HEK293 (cell line): ENCODE measurements around the gene MISP3.

ENCODE experiments used
- SP2 ChIP-seq: fragments of 450-650 bp; formaldehyde crosslinking; IDR thresholded peaks from 2 replicates; pipeline ENCODE4 v1.5.1; 2016; ENCODE audit warnings: missing biosample characterization, missing genetic modification characterization
- ZNF423 ChIP-seq: fragments of 450-650 bp; formaldehyde crosslinking; IDR thresholded peaks from 2 replicates; pipeline ENCODE4 v1.5.1; 2016; ENCODE audit warnings: missing biosample characterization, missing genetic modification characterization
- TF ChIP-seq, protein P1 (sequence below): fragments of 450-650 bp; formaldehyde crosslinking; IDR thresholded peaks from 2 replicates; pipeline ENCODE4; 2016; ENCODE audit warnings: missing biosample characterization, missing genetic modification characterization
- TF ChIP-seq, protein P2 (sequence below): fragments of 450-650 bp; formaldehyde crosslinking; IDR thresholded peaks from 2 replicates; pipeline ENCODE4 v1.5.1; 2016; ENCODE audit warnings: missing biosample characterization, missing genetic modification characterization

DNA sequence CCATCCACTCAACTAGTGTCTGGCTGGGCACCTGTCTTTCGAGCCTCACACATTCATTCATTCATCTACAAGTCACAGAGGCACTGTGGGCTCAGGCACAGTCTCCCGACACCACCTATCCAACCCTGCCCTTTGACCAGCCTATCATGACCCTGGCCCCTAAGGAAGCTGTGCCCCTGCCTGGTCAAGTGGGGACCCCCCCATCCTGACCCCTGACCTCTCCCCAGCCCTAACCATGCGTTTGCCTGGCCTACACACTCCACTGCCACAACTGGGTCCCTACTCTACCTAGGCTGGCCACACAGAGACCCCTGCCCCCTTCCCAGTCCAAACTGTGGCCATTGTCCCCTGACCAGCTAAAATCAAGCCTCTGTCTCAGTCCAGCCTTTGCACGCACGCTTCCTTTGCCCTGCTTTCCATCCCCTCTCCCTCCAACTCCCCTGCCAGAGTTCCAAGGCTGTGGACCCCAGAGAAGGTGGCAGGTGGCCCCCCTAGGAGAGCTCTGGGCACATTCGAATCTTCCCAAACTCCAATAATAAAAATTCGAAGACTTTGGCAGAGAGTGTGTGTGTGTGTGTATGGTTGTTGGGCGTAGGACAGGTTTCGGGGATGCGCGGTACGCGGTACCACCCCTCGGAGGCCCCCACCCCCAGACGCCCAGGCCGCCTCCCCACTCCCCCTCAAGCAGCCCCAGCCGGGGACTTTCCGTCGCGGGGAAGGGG is 41.4 kb upstream of the MISP3 start:
- TF ChIP-seq, protein P1, sequence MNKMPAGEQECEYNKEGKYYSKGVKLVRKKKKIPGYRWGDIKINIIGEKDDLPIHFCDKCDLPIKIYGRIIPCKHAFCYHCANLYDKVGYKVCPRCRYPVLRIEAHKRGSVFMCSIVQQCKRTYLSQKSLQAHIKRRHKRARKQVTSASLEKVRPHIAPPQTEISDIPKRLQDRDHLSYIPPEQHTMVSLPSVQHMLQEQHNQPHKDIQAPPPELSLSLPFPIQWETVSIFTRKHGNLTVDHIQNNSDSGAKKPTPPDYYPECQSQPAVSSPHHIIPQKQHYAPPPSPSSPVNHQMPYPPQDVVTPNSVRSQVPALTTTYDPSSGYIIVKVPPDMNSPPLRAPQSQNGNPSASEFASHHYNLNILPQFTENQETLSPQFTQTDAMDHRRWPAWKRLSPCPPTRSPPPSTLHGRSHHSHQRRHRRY (tag by site-specific recombination), result no peak
- TF ChIP-seq SP2 (tag by site-specific recombination) (no peak), ZNF423 (tag by site-specific recombination) (no peak)
- TF ChIP-seq, protein P2, sequence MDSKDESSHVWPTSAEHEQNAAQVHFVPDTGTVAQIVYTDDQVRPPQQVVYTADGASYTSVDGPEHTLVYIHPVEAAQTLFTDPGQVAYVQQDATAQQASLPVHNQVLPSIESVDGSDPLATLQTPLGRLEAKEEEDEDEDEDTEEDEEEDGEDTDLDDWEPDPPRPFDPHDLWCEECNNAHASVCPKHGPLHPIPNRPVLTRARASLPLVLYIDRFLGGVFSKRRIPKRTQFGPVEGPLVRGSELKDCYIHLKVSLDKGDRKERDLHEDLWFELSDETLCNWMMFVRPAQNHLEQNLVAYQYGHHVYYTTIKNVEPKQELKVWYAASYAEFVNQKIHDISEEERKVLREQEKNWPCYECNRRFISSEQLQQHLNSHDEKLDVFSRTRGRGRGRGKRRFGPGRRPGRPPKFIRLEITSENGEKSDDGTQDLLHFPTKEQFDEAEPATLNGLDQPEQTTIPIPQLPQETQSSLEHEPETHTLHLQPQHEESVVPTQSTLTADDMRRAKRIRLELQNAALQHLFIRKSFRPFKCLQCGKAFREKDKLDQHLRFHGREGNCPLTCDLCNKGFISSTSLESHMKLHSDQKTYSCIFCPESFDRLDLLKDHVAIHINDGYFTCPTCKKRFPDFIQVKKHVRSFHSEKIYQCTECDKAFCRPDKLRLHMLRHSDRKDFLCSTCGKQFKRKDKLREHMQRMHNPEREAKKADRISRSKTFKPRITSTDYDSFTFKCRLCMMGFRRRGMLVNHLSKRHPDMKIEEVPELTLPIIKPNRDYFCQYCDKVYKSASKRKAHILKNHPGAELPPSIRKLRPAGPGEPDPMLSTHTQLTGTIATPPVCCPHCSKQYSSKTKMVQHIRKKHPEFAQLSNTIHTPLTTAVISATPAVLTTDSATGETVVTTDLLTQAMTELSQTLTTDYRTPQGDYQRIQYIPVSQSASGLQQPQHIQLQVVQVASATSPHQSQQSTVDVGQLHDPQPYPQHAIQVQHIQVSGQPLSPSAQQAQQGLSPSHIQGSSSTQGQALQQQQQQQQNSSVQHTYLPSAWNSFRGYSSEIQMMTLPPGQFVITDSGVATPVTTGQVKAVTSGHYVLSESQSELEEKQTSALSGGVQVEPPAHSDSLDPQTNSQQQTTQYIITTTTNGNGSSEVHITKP (tag by site-specific recombination), result no peak
